Kidney epithelial cell (primary cell): ENCODE data around the gene MFSD8. TPM values are rescaled to one million over a fixed set of nuclear protein-coding genes. Genes with fewer than 3 reads are reported as not detected.

Experiments used
- DNase-seq: peaks from one replicate; pipeline ENCODE4 v3.0.0-alpha.2; 2010; ENCODE audit warnings: low read depth
- H3K27me3 ChIP-seq: 2 replicates; pipeline ENCODE4 v1.6.0; 2011; ENCODE audit warnings: low read length; ENCODE audit not compliant: control insufficient read depth, insufficient read depth
- H3K36me3 ChIP-seq: 2 replicates; pipeline ENCODE4 v1.5.1; 2011; ENCODE audit warnings: low read length; ENCODE audit not compliant: control insufficient read depth, insufficient read depth
- H3K4me3 ChIP-seq: 2 replicates; pipeline ENCODE4 v1.5.1; 2011; ENCODE audit warnings: low read depth, mild to moderate bottlenecking, control low read depth, low read length
- total RNA-seq: library from RNA; depleted of rRNA; stranded (reverse); fragments of >200 nt; gene quantifications from 2 replicates; pipeline ENCODE4 v1.2.3, GENCODE V29; 2015
- TF ChIP-seq, protein P1 (sequence below): IDR thresholded peaks from 2 replicates; pipeline ENCODE4 v1.5.1; 2011; ENCODE audit warnings: mild to moderate bottlenecking, moderate library complexity, low read length, control low read depth, inconsistent platforms; ENCODE audit not compliant: insufficient read depth, poor library complexity, severe bottlenecking

MFSD8 gene
- total RNA-seq, 1 donor from 2014 or later, result 20.2 TPM

DNA sequence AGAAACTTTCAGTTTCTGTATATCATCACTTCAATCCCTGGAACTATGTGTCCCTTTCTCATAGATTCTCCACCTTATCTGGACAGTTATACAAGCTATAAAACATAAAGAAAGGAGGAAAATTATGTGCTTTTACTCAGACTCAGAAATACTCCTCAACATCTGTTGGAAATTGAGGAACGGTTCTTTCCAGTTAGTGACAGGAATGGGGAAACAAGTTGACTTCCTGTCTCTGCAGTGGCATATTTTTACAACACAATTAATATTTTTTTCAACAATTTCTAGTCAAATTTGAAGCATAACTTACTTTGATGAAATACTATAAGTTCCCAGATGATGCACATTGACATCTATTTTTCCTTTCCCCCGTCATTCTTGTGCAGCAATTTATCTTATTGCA, 28.2 kb upstream of the MFSD8 start:
- no peak overlapping the region for H3K4me3 ChIP-seq
- no peaks in the 10 kb centered on the region for H3K36me3 ChIP-seq

GRCh38 chr4:127988638-127989037, 23.7 kb upstream of the MFSD8 start:
- DNase-seq, result no peak
- no peaks in the 10 kb centered on the region for H3K36me3 ChIP-seq
- H3K4me3 ChIP-seq, result no peak overlapping the region
- TF ChIP-seq, protein P1, sequence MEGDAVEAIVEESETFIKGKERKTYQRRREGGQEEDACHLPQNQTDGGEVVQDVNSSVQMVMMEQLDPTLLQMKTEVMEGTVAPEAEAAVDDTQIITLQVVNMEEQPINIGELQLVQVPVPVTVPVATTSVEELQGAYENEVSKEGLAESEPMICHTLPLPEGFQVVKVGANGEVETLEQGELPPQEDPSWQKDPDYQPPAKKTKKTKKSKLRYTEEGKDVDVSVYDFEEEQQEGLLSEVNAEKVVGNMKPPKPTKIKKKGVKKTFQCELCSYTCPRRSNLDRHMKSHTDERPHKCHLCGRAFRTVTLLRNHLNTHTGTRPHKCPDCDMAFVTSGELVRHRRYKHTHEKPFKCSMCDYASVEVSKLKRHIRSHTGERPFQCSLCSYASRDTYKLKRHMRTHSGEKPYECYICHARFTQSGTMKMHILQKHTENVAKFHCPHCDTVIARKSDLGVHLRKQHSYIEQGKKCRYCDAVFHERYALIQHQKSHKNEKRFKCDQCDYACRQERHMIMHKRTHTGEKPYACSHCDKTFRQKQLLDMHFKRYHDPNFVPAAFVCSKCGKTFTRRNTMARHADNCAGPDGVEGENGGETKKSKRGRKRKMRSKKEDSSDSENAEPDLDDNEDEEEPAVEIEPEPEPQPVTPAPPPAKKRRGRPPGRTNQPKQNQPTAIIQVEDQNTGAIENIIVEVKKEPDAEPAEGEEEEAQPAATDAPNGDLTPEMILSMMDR, result no peak
- no peaks in the 10 kb centered on the region for H3K27me3 ChIP-seq

More for the DNA sequence above, 28.2 kb upstream of the MFSD8 start:
- no peak for DNase-seq
- no peaks in the 10 kb centered on the region for H3K27me3 ChIP-seq
- TF ChIP-seq, protein P1, result no peak

DNA sequence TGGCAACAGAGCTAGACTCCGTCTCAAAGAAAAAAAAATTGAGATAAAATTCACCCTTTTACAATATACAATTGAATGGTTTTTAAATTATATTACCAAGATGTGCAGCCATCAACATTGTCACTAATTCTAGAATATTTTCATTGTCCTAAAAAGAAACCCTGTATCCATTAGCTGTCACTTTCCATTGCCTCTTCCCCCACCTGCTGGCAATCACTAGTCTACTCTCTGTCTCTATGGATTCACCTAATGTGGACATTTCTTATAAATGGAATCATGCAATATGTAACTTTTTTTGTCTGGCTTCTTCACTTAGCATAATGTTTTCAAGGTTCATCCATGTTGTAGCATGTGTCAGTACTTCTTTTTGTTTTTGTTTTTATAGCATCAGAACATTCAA, 21.0 kb upstream of the MFSD8 start:
- no peaks in the 10 kb centered on the region for H3K27me3 ChIP-seq
- H3K4me3 ChIP-seq, result no peak overlapping the region
- TF ChIP-seq, protein P1, result no peak
- H3K36me3 ChIP-seq, result no peaks in the 10 kb centered on the region
- DNase-seq, result no peak

GRCh38 chr4:127982445-127982844, 17.5 kb upstream of the MFSD8 start:
- DNase-seq, result no peak
- Histone ChIP-seq H3K36me3 (no peaks in the 10 kb centered on the region), H3K4me3 (no peak overlapping the region), H3K27me3 (no peaks in the 10 kb centered on the region)
- TF ChIP-seq, protein P1, result no peak

- H3K27me3 ChIP-seq, result no peaks in the 10 kb centered on the region
- DNase-seq, result no peak
Measured at GRCh38 chr4:127978930-127979329, 14.0 kb upstream of the MFSD8 start.

More at GRCh38 chr4:127978930-127979329, 14.0 kb upstream of the MFSD8 start:
- H3K4me3 ChIP-seq, result no peak overlapping the region
- no peaks in the 10 kb centered on the region for H3K36me3 ChIP-seq
- TF ChIP-seq, protein P1, result no peak
